ENCODE results near the gene CASP9.

DNA sequence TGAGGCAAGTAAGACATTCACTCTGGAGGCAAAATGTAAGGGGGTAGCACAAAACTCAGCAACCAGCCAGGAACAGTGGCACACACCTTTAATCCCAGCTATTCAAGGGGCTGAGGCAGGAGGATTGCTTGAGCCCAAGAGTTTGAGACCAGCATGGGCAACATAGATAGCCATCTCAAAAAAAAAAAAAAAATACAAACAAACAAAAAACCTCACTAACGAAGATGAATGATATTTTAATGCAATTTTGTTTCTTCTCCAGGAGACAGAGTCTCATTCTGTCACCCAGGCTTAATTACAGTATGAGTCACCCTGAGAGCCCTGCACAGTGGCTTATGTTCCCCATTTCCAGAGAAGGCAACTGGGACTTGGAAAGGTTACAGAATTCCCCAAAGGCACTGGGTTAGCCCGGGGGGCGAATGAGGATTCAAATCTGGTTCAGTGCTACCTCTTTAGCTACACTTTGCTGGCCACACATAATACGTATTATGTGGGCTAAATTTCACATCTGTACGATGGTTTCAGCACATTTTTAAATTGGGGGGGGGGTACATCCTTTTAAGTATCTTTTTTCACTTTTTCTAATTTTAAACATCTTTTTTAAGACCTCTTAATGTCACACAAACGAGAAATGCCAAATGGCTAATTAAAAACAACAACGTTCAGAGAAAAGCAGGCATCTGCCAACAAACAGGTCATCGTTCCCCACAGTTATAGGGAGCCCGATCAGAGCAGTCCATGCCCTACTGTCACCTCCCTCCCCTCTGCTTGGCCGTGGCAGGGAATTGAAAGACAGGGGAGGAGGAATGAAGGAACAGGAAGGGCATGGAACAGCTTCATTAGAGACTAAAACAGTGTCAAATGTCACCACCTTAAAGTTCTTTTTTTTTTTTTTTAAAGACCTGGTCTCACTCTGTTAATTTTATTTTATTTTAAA lies 64.0 kb downstream of the CASP9 start:
- TF ChIP-seq, protein P1, sequence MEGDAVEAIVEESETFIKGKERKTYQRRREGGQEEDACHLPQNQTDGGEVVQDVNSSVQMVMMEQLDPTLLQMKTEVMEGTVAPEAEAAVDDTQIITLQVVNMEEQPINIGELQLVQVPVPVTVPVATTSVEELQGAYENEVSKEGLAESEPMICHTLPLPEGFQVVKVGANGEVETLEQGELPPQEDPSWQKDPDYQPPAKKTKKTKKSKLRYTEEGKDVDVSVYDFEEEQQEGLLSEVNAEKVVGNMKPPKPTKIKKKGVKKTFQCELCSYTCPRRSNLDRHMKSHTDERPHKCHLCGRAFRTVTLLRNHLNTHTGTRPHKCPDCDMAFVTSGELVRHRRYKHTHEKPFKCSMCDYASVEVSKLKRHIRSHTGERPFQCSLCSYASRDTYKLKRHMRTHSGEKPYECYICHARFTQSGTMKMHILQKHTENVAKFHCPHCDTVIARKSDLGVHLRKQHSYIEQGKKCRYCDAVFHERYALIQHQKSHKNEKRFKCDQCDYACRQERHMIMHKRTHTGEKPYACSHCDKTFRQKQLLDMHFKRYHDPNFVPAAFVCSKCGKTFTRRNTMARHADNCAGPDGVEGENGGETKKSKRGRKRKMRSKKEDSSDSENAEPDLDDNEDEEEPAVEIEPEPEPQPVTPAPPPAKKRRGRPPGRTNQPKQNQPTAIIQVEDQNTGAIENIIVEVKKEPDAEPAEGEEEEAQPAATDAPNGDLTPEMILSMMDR (IDR thresholded peaks at IDR 0.05; ENCODE audit: insufficient read depth, low read depth, low read length), result no peak
- no peak for TF ChIP-seq EZH2 (IDR thresholded peaks at IDR 0.05; ENCODE audit: insufficient read depth, low read length)
